Liver (tissue), 3 donors: ENCODE data around the gene KIZ.

ENCODE experiments used
- CTCF ChIP-seq: fragments of 150-350 bp; IDR thresholded peaks from 2 replicates; pipeline ENCODE4 v1.5.1; 2017; ENCODE audit warnings: improper control_type of control experiment, low read depth, low read length; ENCODE audit not compliant: missing input control
- JUND ChIP-seq, 2 donors: IDR thresholded peaks; 2 replicates each; pipeline ENCODE4 v1.6.1; 2016; ENCODE audit warnings: antibody characterized with exemption in 2 of 2
- SP1 ChIP-seq: IDR thresholded peaks from 2 replicates; pipeline ENCODE4 v1.6.1; 2018; ENCODE audit warnings: antibody characterized with exemption, mild to moderate bottlenecking
- TAF1 ChIP-seq: conservative IDR thresholded peaks from 2 replicates; pipeline ENCODE4 v1.6.1; 2016; ENCODE audit warnings: antibody characterized with exemption, mild to moderate bottlenecking
- donor health status: healthy.
- donor health status: healthy.

DNA sequence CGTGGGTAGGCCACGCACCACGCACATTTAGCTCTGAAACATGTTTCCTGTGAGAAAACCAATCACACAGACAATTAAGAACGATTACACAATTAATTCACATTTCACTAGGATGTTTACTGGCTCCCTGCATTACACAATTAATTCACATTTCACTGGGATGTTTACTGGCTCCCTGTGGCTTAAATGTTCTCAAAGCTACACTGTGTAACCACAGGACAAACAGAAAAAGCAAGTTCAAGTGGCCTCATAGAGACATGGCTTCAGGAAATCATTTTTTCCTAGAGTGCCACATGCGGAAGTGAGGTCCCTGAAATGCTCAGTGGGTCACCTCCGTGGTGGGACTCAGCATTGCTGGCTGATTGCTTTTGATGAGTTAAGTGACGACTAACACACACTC is 115.5 kb downstream of the KIZ start:
- TF ChIP-seq SP1 (no peak), CTCF (no peak), TAF1 (no peak), JUND (IDR thresholded peaks at IDR 0.05) (no peak)
